Left lung (tissue), 14 donors: Measurements from ENCODE around the gene CHST10. TPM values are rescaled to one million over a fixed set of nuclear protein-coding genes. Genes with fewer than 3 reads are reported as not detected.
"Not testable (repeated sequence)": the region's sequence is repeated elsewhere in the genome, so short reads cannot be mapped to it uniquely, and the experiment has no call there.

Experiments used
- ATAC-seq: fragments of 200-7000 bp; cut with Tn5 transposase; one replicate; pipeline ENCODE4 v1.9.1; 2020; ENCODE audit warnings: moderate library complexity
- DNase-seq, 4 donors: peaks; one replicate each; pipeline ENCODE4 v3.0.0-alpha.2; 2013 to 2020
- H3K27ac ChIP-seq, 2 donors: fragments of 200-600 bp; sonication (generic) in 1 of 2; one replicate each; pipeline versions ENCODE4 v1.5.0 to v1.8.0; 2020 to 2021
- H3K27me3 ChIP-seq, 2 donors: fragments of 200-600 bp; sonication (generic) in 1 of 2; one replicate each; pipeline versions ENCODE4 v1.5.0 to v1.8.0; 2020 to 2021
- H3K36me3 ChIP-seq, 2 donors: fragments of 200-600 bp; sonication (generic) in 1 of 2; one replicate each; pipeline versions ENCODE4 v1.5.0 to v1.8.0; 2020 to 2021
- H3K4me1 ChIP-seq, 2 donors: fragments of 200-600 bp; one replicate each; pipeline ENCODE4 v1.8.0; 2021
- H3K4me3 ChIP-seq, 2 donors: fragments of 200-600 bp; sonication (generic) in 1 of 2; one replicate each; pipeline versions ENCODE4 v1.5.0 to v1.8.0; 2020 to 2021; ENCODE audit warnings: mild to moderate bottlenecking in 1 of 2
- H3K9me3 ChIP-seq, 2 donors: fragments of 200-600 bp; sonication (generic) in 1 of 2; one replicate each; pipeline versions ENCODE4 v1.5.0 to v1.8.0; 2020 to 2021
- intact Hi-C, 2 donors: fragments of 100-400 bp; cut with DNase I; formaldehyde crosslinking; loops; one replicate each; pipeline versions ENCODE4 v1.11.2 to v1.14.2; 2022
- long read RNA-seq, 12 donors: library from polyadenylated mRNA in 2 of 12; unstranded in 2 of 12; transcript quantifications; one replicate each; pipeline ENCODE4 v2.0.0 and lab custom pipeline, GENCODE V29; 2019 to 2026
- polyA plus RNA-seq, 6 donors: library from polyadenylated mRNA; unstranded; fragments of 120-200 nt; gene quantifications; one replicate each; pipeline ENCODE4 v1.2.1, GENCODE V29; 2013; ENCODE audit not compliant: insufficient read length in 6 of 6
- total RNA-seq, 2 donors: library from RNA; stranded (reverse); fragmentation: NEBNext Ultra II Directional; extraction: Animal tissue kit (Norgen Biotek cat#: 25700); gene quantifications; one replicate each; pipeline ENCODE4 v1.2.1, GENCODE V29; 2021
- TF ChIP-seq, protein P1 (sequence below), 2 donors: fragments of 200-600 bp; sonication (generic) in 1 of 2; IDR thresholded peaks; one replicate each; pipeline versions ENCODE4 v1.5.0 to v1.8.0; 2021; ENCODE audit warnings: antibody characterized with exemption in 2 of 2
- donor health status: DM: no; HTN: yes; CAD: no.
- donor health status: DM: no; HTN: no; CAD: no.

CHST10 gene, protein sequence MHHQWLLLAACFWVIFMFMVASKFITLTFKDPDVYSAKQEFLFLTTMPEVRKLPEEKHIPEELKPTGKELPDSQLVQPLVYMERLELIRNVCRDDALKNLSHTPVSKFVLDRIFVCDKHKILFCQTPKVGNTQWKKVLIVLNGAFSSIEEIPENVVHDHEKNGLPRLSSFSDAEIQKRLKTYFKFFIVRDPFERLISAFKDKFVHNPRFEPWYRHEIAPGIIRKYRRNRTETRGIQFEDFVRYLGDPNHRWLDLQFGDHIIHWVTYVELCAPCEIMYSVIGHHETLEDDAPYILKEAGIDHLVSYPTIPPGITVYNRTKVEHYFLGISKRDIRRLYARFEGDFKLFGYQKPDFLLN
- total RNA-seq (10 to 100 TPM in 1 of 2 donors, 1 to 10 TPM in 1; 7.3 to 11.9 TPM), polyA plus RNA-seq (10 to 100 TPM; 27.7 to 32.1 (median 29.8) TPM)
- long read RNA-seq, donor 1, transcript CHST10-201 (7 exons, 2,842 nt) = major isoform, 11 of 11 reads
- long read RNA-seq, donor 1, partial matches to known transcripts = 0 of 11 reads
- long read RNA-seq, donor 1, other reads (novel, unspliced or antisense) = 0 of 11 reads
- long read RNA-seq, donor 2, transcript CHST10-201 (7 exons, 2,842 nt) = major isoform, 16 of 16 reads
- long read RNA-seq, donor 2, partial matches to known transcripts = 0 of 16 reads
- long read RNA-seq, donor 2, other reads (novel, unspliced or antisense) = 0 of 16 reads
- long read RNA-seq, donor 3, transcript CHST10-201 (7 exons, 2,842 nt) = major isoform, 6 of 6 reads
- long read RNA-seq, donor 3, partial matches to known transcripts = 0 of 6 reads
- long read RNA-seq, donor 3, other reads (novel, unspliced or antisense) = 0 of 6 reads
- long read RNA-seq, donor 4, partial matches to known transcripts = 1 of 2 reads
- long read RNA-seq, donor 4, other reads (novel, unspliced or antisense) = 0 of 2 reads
- long read RNA-seq, donor 5, transcript CHST10-201 (7 exons, 2,842 nt) = major isoform, 8 of 8 reads
- long read RNA-seq, donor 5, partial matches to known transcripts = 0 of 8 reads
- long read RNA-seq, donor 5, other reads (novel, unspliced or antisense) = 0 of 8 reads
- long read RNA-seq, donor 6, transcript CHST10-201 (7 exons, 2,842 nt) = major isoform, 5 of 5 reads
- long read RNA-seq, donor 6, partial matches to known transcripts = 0 of 5 reads
- long read RNA-seq, donor 6, other reads (novel, unspliced or antisense) = 0 of 5 reads
- long read RNA-seq, donor 7, transcript CHST10-201 (7 exons, 2,842 nt) = major isoform, 8 of 8 reads
- long read RNA-seq, donor 7, partial matches to known transcripts = 0 of 8 reads
- long read RNA-seq, donor 7, other reads (novel, unspliced or antisense) = 0 of 8 reads
- long read RNA-seq, donor 8, partial matches to known transcripts = 0 of 4 reads
- long read RNA-seq, donor 8, other reads (novel, unspliced or antisense) = 0 of 4 reads
- long read RNA-seq, donor 9 = 0 reads
- long read RNA-seq, donor 10, partial matches to known transcripts = 0 of 4 reads
- long read RNA-seq, donor 10, other reads (novel, unspliced or antisense) = 1 of 4 reads
- long read RNA-seq, donor 11, transcript CHST10-201 (7 exons, 2,842 nt) = major isoform, 12 of 12 reads
- long read RNA-seq, donor 11, partial matches to known transcripts = 0 of 12 reads
- long read RNA-seq, donor 11, other reads (novel, unspliced or antisense) = 0 of 12 reads
- long read RNA-seq, donor 12, partial matches to known transcripts = 0 of 3 reads
- long read RNA-seq, donor 12, other reads (novel, unspliced or antisense) = 0 of 3 reads

- DNase-seq (peak; percentile 53 to 86 (median 75)), ATAC-seq (peak; percentile 93)
- TF ChIP-seq, protein P1, sequence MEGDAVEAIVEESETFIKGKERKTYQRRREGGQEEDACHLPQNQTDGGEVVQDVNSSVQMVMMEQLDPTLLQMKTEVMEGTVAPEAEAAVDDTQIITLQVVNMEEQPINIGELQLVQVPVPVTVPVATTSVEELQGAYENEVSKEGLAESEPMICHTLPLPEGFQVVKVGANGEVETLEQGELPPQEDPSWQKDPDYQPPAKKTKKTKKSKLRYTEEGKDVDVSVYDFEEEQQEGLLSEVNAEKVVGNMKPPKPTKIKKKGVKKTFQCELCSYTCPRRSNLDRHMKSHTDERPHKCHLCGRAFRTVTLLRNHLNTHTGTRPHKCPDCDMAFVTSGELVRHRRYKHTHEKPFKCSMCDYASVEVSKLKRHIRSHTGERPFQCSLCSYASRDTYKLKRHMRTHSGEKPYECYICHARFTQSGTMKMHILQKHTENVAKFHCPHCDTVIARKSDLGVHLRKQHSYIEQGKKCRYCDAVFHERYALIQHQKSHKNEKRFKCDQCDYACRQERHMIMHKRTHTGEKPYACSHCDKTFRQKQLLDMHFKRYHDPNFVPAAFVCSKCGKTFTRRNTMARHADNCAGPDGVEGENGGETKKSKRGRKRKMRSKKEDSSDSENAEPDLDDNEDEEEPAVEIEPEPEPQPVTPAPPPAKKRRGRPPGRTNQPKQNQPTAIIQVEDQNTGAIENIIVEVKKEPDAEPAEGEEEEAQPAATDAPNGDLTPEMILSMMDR (IDR thresholded peaks at IDR 0.05) = no peak
- Histone ChIP-seq H3K36me3 (no peaks in the 10 kb centered on the region), H3K27ac (peak within 1 kb of the TSS; percentile 61 to 65), H3K9me3 (no peaks in the 10 kb centered on the region), H3K4me3 (peak within 1 kb of the TSS; percentile 61 to 75), H3K27me3 (peaks cover 0 to 19% of the 10 kb centered on the region in 2 donors), H3K4me1 (peaks cover 0 to 21% of the 10 kb centered on the region in 2 donors)
- intact Hi-C loops = no loop called here
Observed at GRCh38 chr2:100416935-100417710, at the start of gene CHST10. CHST10 (minus strand) TSS chr2:100417668; CDS start chr2:100406675, 10,993 bp downstream.

DNA sequence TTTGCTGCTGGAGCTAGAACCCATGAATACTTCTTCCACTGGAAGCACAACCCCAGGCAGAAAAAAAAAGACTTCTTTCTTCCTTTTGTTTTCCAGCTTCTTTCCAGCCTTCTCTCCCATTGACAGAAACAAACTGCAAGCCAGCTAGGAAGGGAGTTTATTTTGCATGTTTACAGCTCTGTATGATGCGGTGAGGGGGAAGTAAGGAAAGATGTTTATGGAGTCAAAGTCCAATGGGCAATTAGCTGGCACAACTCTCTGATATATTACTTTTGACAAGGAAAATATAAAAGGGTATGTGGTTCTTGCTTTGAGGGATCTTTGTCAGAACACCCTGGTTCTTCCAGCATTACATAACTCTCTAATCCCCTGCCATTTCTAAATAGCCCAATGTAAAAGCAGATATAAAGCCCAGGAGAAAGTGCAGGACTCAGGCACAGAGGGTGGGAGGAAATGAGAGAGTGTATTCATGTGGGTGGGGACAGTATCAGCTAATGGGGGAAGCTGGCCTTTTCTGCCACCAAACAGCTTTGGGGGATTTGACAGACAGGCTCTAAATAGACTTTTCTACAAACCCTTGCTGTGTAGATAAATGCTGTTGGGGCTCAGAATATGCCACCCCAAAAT, 43.5 kb upstream of the CHST10 start:
- intact Hi-C loops = no loop called here
- DNase-seq = no peak

GRCh38 chr2:100456357-100456756, 38.9 kb upstream of the CHST10 start:
- intact Hi-C loops, H3K4me1 ChIP-seq, DNase-seq, H3K4me3 ChIP-seq, H3K27ac ChIP-seq, ATAC-seq, H3K27me3 ChIP-seq, H3K36me3 ChIP-seq: not testable (repeated sequence)
- peaks cover 0 to 45% of the 10 kb centered on the region in 2 donors for H3K9me3 ChIP-seq

More for the DNA sequence above, 43.5 kb upstream of the CHST10 start:
- H3K36me3 ChIP-seq = no peaks in the 10 kb centered on the region
- H3K27ac ChIP-seq = no peak overlapping the region
- H3K9me3 ChIP-seq = peaks cover 0 to 34% of the 10 kb centered on the region in 2 donors
- ATAC-seq = no peak
- H3K27me3 ChIP-seq = no peaks in the 10 kb centered on the region
- no peaks in the 10 kb centered on the region for H3K4me1 ChIP-seq
- TF ChIP-seq, protein P1 (IDR thresholded peaks at IDR 0.05) = no peak
- no peak overlapping the region for H3K4me3 ChIP-seq

DNA sequence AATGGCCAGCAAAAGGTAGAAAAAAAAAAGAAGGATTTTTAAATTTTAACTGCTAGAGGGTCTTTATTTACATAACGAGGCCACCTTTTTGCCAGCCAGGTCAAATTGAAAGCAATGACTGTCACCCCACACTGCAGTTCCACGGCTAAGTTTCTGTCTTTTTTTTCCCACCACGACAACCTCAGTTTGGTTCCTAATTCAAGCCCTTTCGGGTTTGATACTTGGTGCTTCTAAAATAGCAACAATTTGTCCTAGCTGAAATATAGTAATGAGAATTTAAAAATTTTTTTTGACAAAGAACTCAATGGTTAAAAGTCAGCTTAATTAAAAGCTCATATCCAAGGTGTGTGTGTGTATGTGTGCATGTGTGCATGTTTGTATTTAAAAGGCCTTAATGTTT, 36.4 kb upstream of the CHST10 start:
- TF ChIP-seq, protein P1 (IDR thresholded peaks at IDR 0.05) = no peak
- no peaks in the 10 kb centered on the region for H3K36me3 ChIP-seq
- peaks cover 0 to 6% of the 10 kb centered on the region in 2 donors for H3K27me3 ChIP-seq
- H3K27ac ChIP-seq = no peak overlapping the region
- no peaks in the 10 kb centered on the region for H3K4me1 ChIP-seq
- intact Hi-C loops = no loop called here
- ATAC-seq (no peak), DNase-seq (no peak)
- H3K4me3 ChIP-seq = no peak overlapping the region
- peaks cover 0 to 37% of the 10 kb centered on the region in 2 donors for H3K9me3 ChIP-seq
